Keratinocyte (primary cell): ENCODE data around the gene PLA2G6.

Experiments
- EZH2 ChIP-seq: IDR thresholded peaks from one replicate; pipeline ENCODE4 v1.6.1; 2012; ENCODE audit warnings: inconsistent platforms, mild to moderate bottlenecking, low read length, moderate library complexity
- TF ChIP-seq, protein P1 (sequence below), 3 experiments: IDR thresholded peaks in 1 of 3; conservative IDR thresholded peaks in 1 of 3; optimal IDR thresholded peaks in 1 of 3; 2 replicates in 2 of 3; 3 replicates in 1 of 3; pipeline versions ENCODE3 to v1.5.1; 2011; ENCODE audit warnings: low read length in 3 of 3, mild to moderate bottlenecking in 3 of 3, moderate library complexity in 2 of 3, control low read depth in 1 of 3, inconsistent platforms in 1 of 3; ENCODE audit not compliant: insufficient read depth in 2 of 3; ENCODE audit errors: extremely low read depth in 1 of 3

DNA sequence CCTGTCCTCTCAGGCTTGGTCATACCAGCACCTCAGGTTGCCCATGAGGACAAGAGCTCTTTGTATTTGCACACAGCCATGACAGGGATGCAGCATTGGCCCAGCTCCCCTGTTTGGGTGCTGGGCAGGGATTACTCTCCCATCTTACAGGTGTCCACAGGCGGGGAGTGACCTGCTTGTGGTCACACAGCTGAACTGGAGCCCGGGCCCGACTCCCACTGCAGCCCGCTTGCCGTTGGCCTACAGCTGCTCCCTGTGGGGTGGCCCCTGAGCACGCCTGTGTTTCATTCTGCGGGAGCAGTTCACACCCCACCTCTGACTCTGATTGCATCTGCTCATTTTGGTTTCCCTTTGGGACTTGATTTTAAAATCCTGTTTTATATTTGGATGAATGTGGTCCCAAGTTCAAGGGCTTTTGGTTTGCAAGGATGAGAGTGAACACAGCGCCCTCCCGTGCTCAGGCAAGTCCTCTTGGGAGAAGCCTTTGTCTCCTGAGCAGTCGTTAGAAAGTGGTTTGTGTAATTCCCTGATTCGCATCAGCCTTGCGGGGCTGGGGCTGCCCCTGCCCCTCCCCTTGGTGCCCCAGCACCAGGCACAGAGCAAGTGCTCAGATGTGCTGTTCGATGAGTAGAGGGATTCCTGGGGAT is 115.1 kb downstream of the PLA2G6 start:
- TF ChIP-seq EZH2, result no peak
- TF ChIP-seq, protein P1, sequence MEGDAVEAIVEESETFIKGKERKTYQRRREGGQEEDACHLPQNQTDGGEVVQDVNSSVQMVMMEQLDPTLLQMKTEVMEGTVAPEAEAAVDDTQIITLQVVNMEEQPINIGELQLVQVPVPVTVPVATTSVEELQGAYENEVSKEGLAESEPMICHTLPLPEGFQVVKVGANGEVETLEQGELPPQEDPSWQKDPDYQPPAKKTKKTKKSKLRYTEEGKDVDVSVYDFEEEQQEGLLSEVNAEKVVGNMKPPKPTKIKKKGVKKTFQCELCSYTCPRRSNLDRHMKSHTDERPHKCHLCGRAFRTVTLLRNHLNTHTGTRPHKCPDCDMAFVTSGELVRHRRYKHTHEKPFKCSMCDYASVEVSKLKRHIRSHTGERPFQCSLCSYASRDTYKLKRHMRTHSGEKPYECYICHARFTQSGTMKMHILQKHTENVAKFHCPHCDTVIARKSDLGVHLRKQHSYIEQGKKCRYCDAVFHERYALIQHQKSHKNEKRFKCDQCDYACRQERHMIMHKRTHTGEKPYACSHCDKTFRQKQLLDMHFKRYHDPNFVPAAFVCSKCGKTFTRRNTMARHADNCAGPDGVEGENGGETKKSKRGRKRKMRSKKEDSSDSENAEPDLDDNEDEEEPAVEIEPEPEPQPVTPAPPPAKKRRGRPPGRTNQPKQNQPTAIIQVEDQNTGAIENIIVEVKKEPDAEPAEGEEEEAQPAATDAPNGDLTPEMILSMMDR (optimal IDR thresholded peaks at IDR 0.05 in 1 of 3, IDR thresholded peaks at IDR 0.05 in 1 of 3, conservative IDR thresholded peaks at IDR 0.05 in 1 of 3; ENCODE audit: extremely low read depth in 1 of 3, insufficient read depth in 2 of 3, low read length in 3 of 3), result no peak
